Prostate gland (tissue), 2 donors: Measurements from ENCODE around the gene KBTBD13. TPM values are rescaled to one million over a fixed set of nuclear protein-coding genes. Genes with fewer than 3 reads are reported as not detected.

ENCODE experiments used
- DNase-seq: peaks from one replicate; pipeline ENCODE4 v3.0.0-alpha.2; 2019; ENCODE audit warnings: low spot score
- H3K27ac ChIP-seq, 2 donors: fragments of 200-600 bp; sonication (generic); 2 replicates each; pipeline ENCODE4 v1.5.1; 2017 to 2019
- H3K27me3 ChIP-seq: fragments of 200-600 bp; sonication (generic); replicated peaks from 2 replicates; pipeline ENCODE4 v1.5.1; 2019; ENCODE audit not compliant: insufficient read depth
- H3K36me3 ChIP-seq, 2 donors: fragments of 200-600 bp; sonication (generic); 1 replicate in 1 of 2; 2 replicates in 1 of 2; pipeline versions ENCODE4 v1.5.1 to v1.8.1; 2017 to 2019
- H3K4me1 ChIP-seq: fragments of 200-600 bp; sonication (generic); replicated peaks from 2 replicates; pipeline ENCODE4 v1.5.1; 2019
- H3K4me3 ChIP-seq, 2 donors: fragments of 200-600 bp; sonication (generic); 2 replicates each; pipeline ENCODE4 v1.5.1; 2017 to 2019
- H3K9me3 ChIP-seq: fragments of 200-600 bp; sonication (generic); 2 replicates; pipeline ENCODE4 v1.5.1; 2017
- CTCF ChIP-seq, 4 experiments: fragments of 200-600 bp in 2 of 4; fragments of 450-650 bp in 2 of 4; sonication (generic) in 2 of 4; IDR thresholded peaks; 1 replicate in 3 of 4; 2 replicates in 1 of 4; pipeline ENCODE4 v1.5.1; 2016 to 2019; ENCODE audit warnings: antibody characterized with exemption in 4 of 4, mild to moderate bottlenecking in 2 of 4, moderate library complexity in 2 of 4
- POLR2A ChIP-seq: fragments of 450-650 bp; IDR thresholded peaks from one replicate; pipeline ENCODE4 v1.6.1; 2016; ENCODE audit warnings: antibody characterized with exemption, mild to moderate bottlenecking
- POLR2AphosphoS5 ChIP-seq: sonication (generic); formaldehyde crosslinking; IDR thresholded peaks from one replicate; pipeline ENCODE4 v1.6.1; 2017; ENCODE audit warnings: antibody characterized with exemption
- WGBS: methylation state at CpG from one replicate; pipeline ENCODE4 v1.1.5; 2018; 5-methylcytosine and 5-hydroxymethylcytosine counted together
- intact Hi-C: fragments of 100-400 bp; cut with DNase I; formaldehyde crosslinking; loops from one replicate; pipeline ENCODE4 v1.14.2; 2022
- total RNA-seq, 2 donors: library from RNA; depleted of rRNA; stranded (reverse); fragments of >200 nt; gene quantifications; one replicate each; pipeline ENCODE4 v1.1.0, GENCODE V29; 2016

Gene KBTBD13
- total RNA-seq, 2 donors from 2014 or later, result 0.57 TPM; not detected in 1

GRCh38 chr15:65028921-65029735 lies 47.4 kb upstream of the KBTBD13 start, which contains the start of gene MTFMT:
MTFMT (minus strand) TSS chr15:65029639; CDS start chr15:65029613, 26 bp downstream.
- WGBS, result under 1% methylated on average over 73 of the region's 73 CpGs
- H3K9me3 ChIP-seq, result no peaks in the 10 kb centered on the region
- TF ChIP-seq POLR2A, result peak; percentile 95
- peak; percentile 87 for TF ChIP-seq POLR2AphosphoS5
- peak in 2 of 4 experiments; percentile 27 to 29 for TF ChIP-seq CTCF (IDR thresholded peaks at IDR 0.05)

GRCh38 chr15:65029736-65030208 lies 46.8 kb upstream of the KBTBD13 start:
- Histone ChIP-seq H3K36me3 (no peaks in the 10 kb centered on the region), H3K27ac (peak overlapping the region in 1 of 2 donors; percentile 71), H3K4me3 (peak overlapping the region; percentile 86 to 87), H3K4me1 (peaks cover 6% of the 10 kb centered on the region), H3K9me3 (no peaks in the 10 kb centered on the region), H3K27me3 (no peaks in the 10 kb centered on the region)
- 62% methylated on average over 12 of the region's 12 CpGs for WGBS
- intact Hi-C loops, result loop anchor here (5.0 to 10.0 kb wide), 2 partner anchors 158 to 245 kb away; partner anchors contain the start of gene CLPX
- no peak for TF ChIP-seq POLR2A
- TF ChIP-seq POLR2AphosphoS5, result no peak
- no peak for TF ChIP-seq CTCF (IDR thresholded peaks at IDR 0.05)
- DNase-seq, result no peak

More at GRCh38 chr15:65028921-65029735, 47.4 kb upstream of the KBTBD13 start, which contains the start of gene MTFMT:
- intact Hi-C loops, result no loop called here
- Histone ChIP-seq H3K27ac (peak within 1 kb of the TSS; percentile 70 to 71), H3K4me1 (peaks cover 6% of the 10 kb centered on the region), H3K4me3 (peak within 1 kb of the TSS; percentile 86 to 87), H3K36me3 (no peaks in the 10 kb centered on the region), H3K27me3 (no peaks in the 10 kb centered on the region)
- peak; percentile 87 for DNase-seq

GRCh38 chr15:65032801-65033537 lies 43.6 kb upstream of the KBTBD13 start:
- Histone ChIP-seq H3K36me3 (no peaks in the 10 kb centered on the region), H3K27me3 (no peaks in the 10 kb centered on the region), H3K9me3 (no peaks in the 10 kb centered on the region), H3K27ac (no peak overlapping the region), H3K4me3 (no peak overlapping the region), H3K4me1 (peaks cover 4% of the 10 kb centered on the region)
- intact Hi-C loops, result loop anchor here (5.0 to 10.0 kb wide), 2 partner anchors 154 to 242 kb away; partner anchors contain the start of gene CLPX
- DNase-seq, result peak; percentile 42
- 22% methylated on average over 13 of the region's 13 CpGs for WGBS
- TF ChIP-seq POLR2AphosphoS5 (peak; percentile 21), CTCF (IDR thresholded peaks at IDR 0.05) (peak; percentile 16 to 73 (median 50)), POLR2A (no peak)

GRCh38 chr15:65033659-65034269 lies 42.8 kb upstream of the KBTBD13 start:
- Histone ChIP-seq H3K4me1 (no peaks in the 10 kb centered on the region), H3K9me3 (no peaks in the 10 kb centered on the region), H3K4me3 (no peak overlapping the region), H3K27ac (no peak overlapping the region), H3K36me3 (no peaks in the 10 kb centered on the region), H3K27me3 (no peaks in the 10 kb centered on the region)
- 4% methylated on average over 4 of the region's 4 CpGs for WGBS
- TF ChIP-seq POLR2AphosphoS5, result no peak
- TF ChIP-seq CTCF (IDR thresholded peaks at IDR 0.05), result peak in 2 of 4 experiments; percentile 50 to 56
- TF ChIP-seq POLR2A, result no peak
- intact Hi-C loops, result loop anchor here (2.0 to 10.0 kb wide), 3 partner anchors 49 to 241 kb away; partner anchors contain the start of gene CLPX
- DNase-seq, result no peak
